ENCODE measurements around the gene HECTD4. TPM values are rescaled to one million over a fixed set of nuclear protein-coding genes. Genes with fewer than 3 reads are reported as not detected.

The HECTD4 gene
- total and polyA plus RNA-seq, 4 donors, result 4.3 to 80.1 (median 25.5) TPM

- TF ChIP-seq ATF3 (IDR thresholded peaks at IDR 0.05) (no peak), MAX (IDR thresholded peaks at IDR 0.05) (no peak)
These were observed 183.1 kb downstream of the HECTD4 start (continued) for GRCh38 chr12:112199136-112199535.

GRCh38 chr12:112198120-112198733 is 184.0 kb downstream of the HECTD4 start:
- Histone ChIP-seq H3K9me3 (ENCODE audit: control insufficient read depth in 4 of 4, low read length in 3 of 4) (no peaks in the 10 kb centered on the region), H3K27ac (ENCODE audit: low read depth in 1 of 2, low read length in 2 of 2) (no peak overlapping the region), H3K9ac (ENCODE audit: low read depth in 1 of 2, low read length in 2 of 2) (no peak overlapping the region), H3K36me3 (ENCODE audit: control insufficient read depth in 4 of 4, insufficient read depth in 3 of 4, low read depth in 1 of 4, low read length in 3 of 4) (peaks cover 7 to 47% (median 29%) of the 10 kb centered on the region in 4 donors), H3K27me3 (ENCODE audit: control insufficient read depth in 4 of 4, insufficient read depth in 4 of 4, low read length in 3 of 4) (no peaks in the 10 kb centered on the region), H3K4me1 (ENCODE audit: control insufficient read depth in 4 of 4, insufficient read depth in 4 of 4, low read length in 3 of 4) (no peaks in the 10 kb centered on the region), H3K4me3 (ENCODE audit: low read depth in 1 of 3, low read length in 3 of 3) (no peak overlapping the region)
- peak; percentile 60 for DNase-seq (ENCODE audit: low spot score)
- 86% methylated on average over 9 of the region's 9 CpGs for WGBS
- TF ChIP-seq RAD21 (IDR thresholded peaks at IDR 0.05) (peak; percentile 84 to 90), CTCF (IDR thresholded peaks at IDR 0.05; ENCODE audit: low read depth, low read length, missing input control) (peak; percentile 63), REST (IDR thresholded peaks at IDR 0.05) (no peak), NR2F2 (IDR thresholded peaks at IDR 0.05) (no peak)

GRCh38 chr12:112196196-112196875 is 185.9 kb downstream of the HECTD4 start:
- no peak for DNase-seq (ENCODE audit: low spot score)
- Histone ChIP-seq H3K4me3 (ENCODE audit: low read depth in 1 of 3, low read length in 3 of 3) (no peak overlapping the region), H3K27ac (ENCODE audit: low read depth in 1 of 2, low read length in 2 of 2) (no peak overlapping the region), H3K9ac (ENCODE audit: low read depth in 1 of 2, low read length in 2 of 2) (no peak overlapping the region), H3K4me1 (ENCODE audit: control insufficient read depth in 4 of 4, insufficient read depth in 4 of 4, low read length in 3 of 4) (no peaks in the 10 kb centered on the region), H3K27me3 (ENCODE audit: control insufficient read depth in 4 of 4, insufficient read depth in 4 of 4, low read length in 3 of 4) (no peaks in the 10 kb centered on the region), H3K9me3 (ENCODE audit: control insufficient read depth in 4 of 4, low read length in 3 of 4) (no peaks in the 10 kb centered on the region), H3K36me3 (ENCODE audit: control insufficient read depth in 4 of 4, insufficient read depth in 3 of 4, low read depth in 1 of 4, low read length in 3 of 4) (peaks cover 12 to 53% (median 36%) of the 10 kb centered on the region in 4 donors)
- WGBS, result 95% methylated on average over 9 of the region's 9 CpGs
- TF ChIP-seq FOXA1 (IDR thresholded peaks at IDR 0.05), result no peak
- TF ChIP-seq REST (IDR thresholded peaks at IDR 0.05), result no peak
- TF ChIP-seq, protein P1, sequence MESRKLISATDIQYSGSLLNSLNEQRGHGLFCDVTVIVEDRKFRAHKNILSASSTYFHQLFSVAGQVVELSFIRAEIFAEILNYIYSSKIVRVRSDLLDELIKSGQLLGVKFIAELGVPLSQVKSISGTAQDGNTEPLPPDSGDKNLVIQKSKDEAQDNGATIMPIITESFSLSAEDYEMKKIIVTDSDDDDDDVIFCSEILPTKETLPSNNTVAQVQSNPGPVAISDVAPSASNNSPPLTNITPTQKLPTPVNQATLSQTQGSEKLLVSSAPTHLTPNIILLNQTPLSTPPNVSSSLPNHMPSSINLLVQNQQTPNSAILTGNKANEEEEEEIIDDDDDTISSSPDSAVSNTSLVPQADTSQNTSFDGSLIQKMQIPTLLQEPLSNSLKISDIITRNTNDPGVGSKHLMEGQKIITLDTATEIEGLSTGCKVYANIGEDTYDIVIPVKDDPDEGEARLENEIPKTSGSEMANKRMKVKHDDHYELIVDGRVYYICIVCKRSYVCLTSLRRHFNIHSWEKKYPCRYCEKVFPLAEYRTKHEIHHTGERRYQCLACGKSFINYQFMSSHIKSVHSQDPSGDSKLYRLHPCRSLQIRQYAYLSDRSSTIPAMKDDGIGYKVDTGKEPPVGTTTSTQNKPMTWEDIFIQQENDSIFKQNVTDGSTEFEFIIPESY (IDR thresholded peaks at IDR 0.05), result no peak
- no peak for TF ChIP-seq MAX (IDR thresholded peaks at IDR 0.05)
- TF ChIP-seq GABPA (IDR thresholded peaks at IDR 0.05 in 1 of 2, conservative IDR thresholded peaks at IDR 0.05 in 1 of 2), result no peak
- no peak for TF ChIP-seq HNF4G (IDR thresholded peaks at IDR 0.05)
- no peak for TF ChIP-seq SP1 (IDR thresholded peaks at IDR 0.05)
- TF ChIP-seq RXRA (IDR thresholded peaks at IDR 0.05), result no peak
- TF ChIP-seq RAD21 (IDR thresholded peaks at IDR 0.05), result no peak
- no peak for TF ChIP-seq TAF1 (conservative IDR thresholded peaks at IDR 0.05)

Measured in liver (tissue), 9 donors.